Sigmoid colon (tissue), 7 donors: ENCODE results near the gene BPIFA1. TPM values are rescaled to one million over a fixed set of nuclear protein-coding genes. Genes with fewer than 3 reads are reported as not detected.

Experiments used
- DNase-seq: peaks from one replicate; pipeline ENCODE4 v3.0.0-alpha.2; 2019
- H3K27ac ChIP-seq, 4 donors: fragments of 200-600 bp; sonication (generic); one replicate each; pipeline ENCODE4 v1.5.1; 2016 to 2019; ENCODE audit warnings: mild to moderate bottlenecking in 1 of 4
- H3K27me3 ChIP-seq, 3 donors: fragments of 200-600 bp; sonication (generic); one replicate each; pipeline ENCODE4 v1.5.1; 2019; ENCODE audit warnings: mild to moderate bottlenecking in 1 of 3
- H3K36me3 ChIP-seq, 4 donors: fragments of 200-600 bp; sonication (generic); one replicate each; pipeline ENCODE4 v1.5.1; 2016 to 2019
- H3K4me1 ChIP-seq, 4 donors: fragments of 200-600 bp; sonication (generic); one replicate each; pipeline ENCODE4 v1.5.1; 2017 to 2019
- H3K4me3 ChIP-seq, 4 donors: fragments of 200-600 bp; sonication (generic); one replicate each; pipeline ENCODE4 v1.5.1; 2017 to 2019; ENCODE audit warnings: mild to moderate bottlenecking in 2 of 4, moderate library complexity in 1 of 4
- H3K9me3 ChIP-seq, 4 donors: fragments of 200-600 bp in 3 of 4; sonication (generic) in 3 of 4; one replicate each; pipeline versions ENCODE4 v1.5.1 to v1.6.1; 2013 to 2019
- EP300 ChIP-seq, 4 donors: sonication (generic); formaldehyde crosslinking; IDR thresholded peaks; one replicate each; pipeline ENCODE4 v1.6.1; 2017; ENCODE audit warnings: antibody characterized with exemption in 4 of 4
- POLR2A ChIP-seq, 2 donors: fragments of 450-650 bp; IDR thresholded peaks; one replicate each; pipeline ENCODE4 v1.6.1; 2016; ENCODE audit warnings: antibody characterized with exemption in 2 of 2, mild to moderate bottlenecking in 2 of 2, moderate library complexity in 2 of 2
- POLR2AphosphoS5 ChIP-seq, 4 donors: sonication (generic); formaldehyde crosslinking; IDR thresholded peaks; one replicate each; pipeline ENCODE4 v1.6.1; 2017; ENCODE audit warnings: antibody characterized with exemption in 4 of 4
- WGBS, 2 donors: extraction: QIAGEN DNeasy Blood & Tissue Kit; methylation state at CpG; one replicate each; pipeline ENCODE4 v1.1.7; 2013; 5-methylcytosine and 5-hydroxymethylcytosine counted together
- intact Hi-C: fragments of 100-400 bp; cut with DNase I; formaldehyde crosslinking; loops from one replicate; pipeline ENCODE4 v1.15.1; 2023
- polyA plus RNA-seq, 3 donors: library from polyadenylated mRNA; stranded (reverse); fragments of 200-250 nt; gene quantifications; one replicate each; pipeline ENCODE4 v1.2.3, GENCODE V29; 2013
- total RNA-seq, 4 donors: library from RNA; depleted of rRNA; stranded (reverse); fragments of >200 nt; gene quantifications; one replicate each; pipeline ENCODE4 v1.1.0, GENCODE V29; 2016
- TF ChIP-seq, protein P1 (sequence below), 4 experiments: fragments of 450-650 bp in 3 of 4; fragments of 200-600 bp in 1 of 4; IDR thresholded peaks; one replicate each; pipeline ENCODE4 v1.5.1; 2016 to 2019; ENCODE audit warnings: antibody characterized with exemption in 4 of 4, mild to moderate bottlenecking in 3 of 4, moderate library complexity in 2 of 4
- donor health status: healthy with polysubstance abuse.
- donor health status: Bipolar disorder and iron deficiency.
- donor health status: healthy.

BPIFA1 gene
- total and polyA plus RNA-seq, 7 donors, result not detected

- Histone ChIP-seq H3K27me3 (no peaks in the 10 kb centered on the region), H3K9me3 (no peaks in the 10 kb centered on the region), H3K4me3 (no peak overlapping the region), H3K27ac (no peak overlapping the region), H3K36me3 (no peaks in the 10 kb centered on the region), H3K4me1 (no peaks in the 10 kb centered on the region)
- no peak for DNase-seq
- TF ChIP-seq POLR2A (IDR thresholded peaks at IDR 0.05) (no peak), POLR2AphosphoS5 (IDR thresholded peaks at IDR 0.05) (no peak), EP300 (IDR thresholded peaks at IDR 0.05) (no peak)
- TF ChIP-seq, protein P1, sequence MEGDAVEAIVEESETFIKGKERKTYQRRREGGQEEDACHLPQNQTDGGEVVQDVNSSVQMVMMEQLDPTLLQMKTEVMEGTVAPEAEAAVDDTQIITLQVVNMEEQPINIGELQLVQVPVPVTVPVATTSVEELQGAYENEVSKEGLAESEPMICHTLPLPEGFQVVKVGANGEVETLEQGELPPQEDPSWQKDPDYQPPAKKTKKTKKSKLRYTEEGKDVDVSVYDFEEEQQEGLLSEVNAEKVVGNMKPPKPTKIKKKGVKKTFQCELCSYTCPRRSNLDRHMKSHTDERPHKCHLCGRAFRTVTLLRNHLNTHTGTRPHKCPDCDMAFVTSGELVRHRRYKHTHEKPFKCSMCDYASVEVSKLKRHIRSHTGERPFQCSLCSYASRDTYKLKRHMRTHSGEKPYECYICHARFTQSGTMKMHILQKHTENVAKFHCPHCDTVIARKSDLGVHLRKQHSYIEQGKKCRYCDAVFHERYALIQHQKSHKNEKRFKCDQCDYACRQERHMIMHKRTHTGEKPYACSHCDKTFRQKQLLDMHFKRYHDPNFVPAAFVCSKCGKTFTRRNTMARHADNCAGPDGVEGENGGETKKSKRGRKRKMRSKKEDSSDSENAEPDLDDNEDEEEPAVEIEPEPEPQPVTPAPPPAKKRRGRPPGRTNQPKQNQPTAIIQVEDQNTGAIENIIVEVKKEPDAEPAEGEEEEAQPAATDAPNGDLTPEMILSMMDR (IDR thresholded peaks at IDR 0.05), result no peak
- WGBS, 2 donors, result 36 to 58% methylated on average over 7 of the region's 7 CpGs
- intact Hi-C loops, result no loop called here
Measured at GRCh38 chr20:33242319-33243100, 6.7 kb downstream of the BPIFA1 start.

GRCh38 chr20:33246077-33246476, 10.3 kb downstream of the BPIFA1 start:
- Histone ChIP-seq H3K27ac (no peak overlapping the region), H3K36me3 (no peaks in the 10 kb centered on the region), H3K4me3 (no peak overlapping the region), H3K9me3 (no peaks in the 10 kb centered on the region), H3K27me3 (no peaks in the 10 kb centered on the region), H3K4me1 (no peaks in the 10 kb centered on the region)
- WGBS, 2 donors, result 72 to 74% methylated on average over 3 of the region's 3 CpGs
- TF ChIP-seq EP300 (IDR thresholded peaks at IDR 0.05) (no peak), POLR2AphosphoS5 (IDR thresholded peaks at IDR 0.05) (no peak), POLR2A (IDR thresholded peaks at IDR 0.05) (no peak)
- TF ChIP-seq, protein P1 (IDR thresholded peaks at IDR 0.05), result no peak
- DNase-seq, result no peak
- intact Hi-C loops, result no loop called here

DNA sequence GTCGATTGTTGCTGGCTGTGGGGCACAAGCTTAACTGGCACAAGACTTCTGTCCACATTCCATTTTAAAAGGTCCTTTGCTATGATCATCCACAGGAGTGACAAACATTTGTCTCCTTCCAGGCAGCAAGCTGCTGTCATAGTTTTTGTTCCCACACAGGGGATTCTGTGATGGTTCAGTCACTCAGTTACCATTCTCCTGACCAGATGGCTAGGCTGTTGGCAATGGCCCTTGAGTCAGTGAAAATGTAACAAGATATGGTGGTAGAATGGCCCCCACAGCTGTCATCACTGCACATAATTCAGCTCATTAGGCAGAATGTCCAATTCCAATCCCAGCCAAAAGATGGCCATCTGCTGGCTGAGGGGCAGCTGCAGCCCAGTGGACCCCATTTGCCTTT, 13.7 kb downstream of the BPIFA1 start:
- TF ChIP-seq EP300 (IDR thresholded peaks at IDR 0.05) (no peak), POLR2A (IDR thresholded peaks at IDR 0.05) (no peak), POLR2AphosphoS5 (IDR thresholded peaks at IDR 0.05) (no peak)
- TF ChIP-seq, protein P1 (IDR thresholded peaks at IDR 0.05), result no peak
- Histone ChIP-seq H3K4me1 (no peaks in the 10 kb centered on the region), H3K9me3 (no peaks in the 10 kb centered on the region), H3K27ac (no peak overlapping the region), H3K27me3 (no peaks in the 10 kb centered on the region), H3K4me3 (no peak overlapping the region), H3K36me3 (no peaks in the 10 kb centered on the region)
- 88 to 92% methylated on average over 1 of the region's 1 CpG for WGBS, 2 donors
- intact Hi-C loops, result no loop called here
- DNase-seq, result no peak

GRCh38 chr20:33250666-33251065, 14.9 kb downstream of the BPIFA1 start:
- Histone ChIP-seq H3K4me3 (no peak overlapping the region), H3K27me3 (no peaks in the 10 kb centered on the region), H3K36me3 (no peaks in the 10 kb centered on the region), H3K4me1 (no peaks in the 10 kb centered on the region), H3K27ac (no peak overlapping the region), H3K9me3 (no peaks in the 10 kb centered on the region)
- intact Hi-C loops, result no loop called here
- 43 to 51% methylated on average over 2 of the region's 2 CpGs for WGBS, 2 donors
- DNase-seq, result no peak
- TF ChIP-seq EP300 (IDR thresholded peaks at IDR 0.05) (no peak), POLR2AphosphoS5 (IDR thresholded peaks at IDR 0.05) (no peak), POLR2A (IDR thresholded peaks at IDR 0.05) (no peak)
- TF ChIP-seq, protein P1 (IDR thresholded peaks at IDR 0.05), result no peak

DNA sequence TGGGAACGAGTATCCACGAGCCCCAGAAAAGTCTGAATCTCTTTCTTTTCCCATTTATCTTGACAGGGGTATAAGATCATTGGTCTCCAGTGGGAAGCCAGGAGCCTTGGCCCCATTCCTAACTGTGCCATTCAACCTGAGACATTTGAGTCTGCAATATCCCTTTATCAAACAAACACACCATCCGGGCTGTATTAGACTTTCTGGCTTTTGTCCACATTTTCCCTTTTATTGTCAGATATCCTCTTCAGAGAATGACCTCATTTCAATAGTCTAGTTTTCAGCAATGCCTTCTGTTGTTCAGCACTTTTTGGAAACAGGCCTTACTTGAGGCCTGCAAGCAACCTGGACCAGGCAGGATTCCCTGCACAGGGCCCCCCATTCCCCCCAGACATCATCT, 15.7 kb downstream of the BPIFA1 start:
- TF ChIP-seq, protein P1 (IDR thresholded peaks at IDR 0.05), result no peak
- TF ChIP-seq POLR2AphosphoS5 (IDR thresholded peaks at IDR 0.05) (no peak), POLR2A (IDR thresholded peaks at IDR 0.05) (no peak), EP300 (IDR thresholded peaks at IDR 0.05) (no peak)
- intact Hi-C loops, result no loop called here
- no peaks in the 10 kb centered on the region for H3K9me3 ChIP-seq
- whole genome bisulfite sequencing, 2 donors, result 55 to 69% methylated on average over 3 of the region's 3 CpGs
- no peak overlapping the region for H3K27ac ChIP-seq
- H3K4me3 ChIP-seq, result no peak overlapping the region
- H3K27me3 ChIP-seq, result no peaks in the 10 kb centered on the region
- no peak for DNase-seq
- no peaks in the 10 kb centered on the region for H3K36me3 ChIP-seq
- no peaks in the 10 kb centered on the region for H3K4me1 ChIP-seq
